Progenitor cell of endocrine pancreas (in vitro differentiated cells): ENCODE results near the gene RASAL1. TPM values are rescaled to one million over a fixed set of nuclear protein-coding genes. Genes with fewer than 3 reads are reported as not detected.
A peak's percentile ranks its signal among the peaks of the same experiment; 100 is the strongest.

Source experiments
- DNase-seq: peaks from one replicate; pipeline ENCODE4 v3.0.0; 2021; ENCODE audit warnings: low spot score; ENCODE audit not compliant: unreplicated experiment
- H3K27ac Mint-ChIP-seq: 2 replicates; pipeline ENCODE4 v1.8.0; 2021; ENCODE audit warnings: mild to moderate bottlenecking, moderate library complexity, mixed read lengths
- H3K27me3 Mint-ChIP-seq: 2 replicates; pipeline ENCODE4 v1.8.0; 2021; ENCODE audit warnings: mixed read lengths
- H3K36me3 Mint-ChIP-seq: 2 replicates; pipeline ENCODE4 v1.8.0; 2022; ENCODE audit warnings: mixed read lengths; ENCODE audit not compliant: insufficient read depth
- H3K4me1 Mint-ChIP-seq: 2 replicates; pipeline ENCODE4 v1.8.0; 2021; ENCODE audit warnings: low read depth, mixed read lengths
- H3K4me3 Mint-ChIP-seq: 2 replicates; pipeline ENCODE4 v1.8.0; 2021; ENCODE audit warnings: low read depth, mild to moderate bottlenecking, moderate library complexity, mixed read lengths
- H3K9me3 Mint-ChIP-seq: 2 replicates; pipeline ENCODE4 v1.8.0; 2021; ENCODE audit warnings: low read depth, mixed read lengths
- CTCF ChIP-seq: fragments of 200-600 bp; sonication (generic); IDR thresholded peaks from one replicate; pipeline ENCODE4 v1.5.0; 2021; ENCODE audit warnings: antibody characterized with exemption, mild to moderate bottlenecking; ENCODE audit not compliant: unreplicated experiment
- total RNA-seq: library from RNA; stranded (reverse); gene quantifications from 2 replicates; pipeline ENCODE4 v1.2.1, GENCODE V29; 2021

Gene RASAL1
- total RNA-seq, 1 donor from 2014 or later: 0.46 TPM

GRCh38 chr12:113099764-113100163, 35.8 kb downstream of the RASAL1 start:
- no peak for DNase-seq
- Mint-ChIP-seq H3K4me1 (no peaks in the 10 kb centered on the region), H3K36me3 (no peaks in the 10 kb centered on the region), H3K9me3 (no peaks in the 10 kb centered on the region), H3K4me3 (no peak overlapping the region), H3K27ac (no peak overlapping the region), H3K27me3 (peaks cover 10% of the 10 kb centered on the region)
- no peak for TF ChIP-seq CTCF

GRCh38 chr12:113099364-113099763, 36.2 kb downstream of the RASAL1 start:
- no peak overlapping the region for H3K27ac Mint-ChIP-seq
- H3K27me3 Mint-ChIP-seq: peaks cover 7% of the 10 kb centered on the region
- no peaks in the 10 kb centered on the region for H3K36me3 Mint-ChIP-seq
- no peak for TF ChIP-seq CTCF
- no peak for DNase-seq
- no peaks in the 10 kb centered on the region for H3K9me3 Mint-ChIP-seq
- no peak overlapping the region for H3K4me3 Mint-ChIP-seq
- no peaks in the 10 kb centered on the region for H3K4me1 Mint-ChIP-seq

- no peak overlapping the region for H3K4me3 Mint-ChIP-seq
- peak; percentile 84 for TF ChIP-seq CTCF
- peak; percentile 71 for DNase-seq
- H3K27me3 Mint-ChIP-seq: peaks cover 15% of the 10 kb centered on the region
- no peaks in the 10 kb centered on the region for H3K4me1 Mint-ChIP-seq
- H3K36me3 Mint-ChIP-seq: no peaks in the 10 kb centered on the region
- H3K27ac Mint-ChIP-seq: no peak overlapping the region
- H3K9me3 Mint-ChIP-seq: no peaks in the 10 kb centered on the region
These were observed 37.0 kb downstream of the RASAL1 start for GRCh38 chr12:113098441-113099028.

- Mint-ChIP-seq H3K9me3 (no peaks in the 10 kb centered on the region), H3K4me3 (no peak overlapping the region), H3K27me3 (peaks cover 16% of the 10 kb centered on the region), H3K4me1 (no peaks in the 10 kb centered on the region), H3K27ac (no peak overlapping the region), H3K36me3 (no peaks in the 10 kb centered on the region)
- no peak for TF ChIP-seq CTCF
- no peak for DNase-seq
These were observed 37.7 kb downstream of the RASAL1 start for GRCh38 chr12:113097716-113098440.

- no peaks in the 10 kb centered on the region for H3K9me3 Mint-ChIP-seq
These were observed 38.7 kb downstream of the RASAL1 start for GRCh38 chr12:113096675-113097461.

More at GRCh38 chr12:113096675-113097461, 38.7 kb downstream of the RASAL1 start:
- no peak overlapping the region for H3K4me3 Mint-ChIP-seq
- no peak for TF ChIP-seq CTCF
- no peak for DNase-seq
- peaks cover 23% of the 10 kb centered on the region for H3K27me3 Mint-ChIP-seq
- peaks cover 2% of the 10 kb centered on the region for H3K4me1 Mint-ChIP-seq
- H3K27ac Mint-ChIP-seq: no peak overlapping the region
- H3K36me3 Mint-ChIP-seq: no peaks in the 10 kb centered on the region
